OCI-LY1 (cell line): ENCODE measurements around the gene FMN1.

Experiments
- CTCF ChIP-seq: fragments of 200-600 bp; sonication (generic), shearing (Covaris generic); IDR thresholded peaks from 2 replicates; pipeline ENCODE4 v1.5.1; 2017; ENCODE audit warnings: mild to moderate bottlenecking, antibody characterized with exemption, low read length, moderate library complexity, mixed read lengths
- EZH2 ChIP-seq: fragments of 200-600 bp; sonication (generic), shearing (Covaris generic); IDR thresholded peaks from 2 replicates; pipeline ENCODE4 v1.8.0; 2017; ENCODE audit warnings: borderline replicate concordance, mixed run types, mild to moderate bottlenecking, antibody characterized with exemption, low read length, moderate library complexity, mixed read lengths

DNA sequence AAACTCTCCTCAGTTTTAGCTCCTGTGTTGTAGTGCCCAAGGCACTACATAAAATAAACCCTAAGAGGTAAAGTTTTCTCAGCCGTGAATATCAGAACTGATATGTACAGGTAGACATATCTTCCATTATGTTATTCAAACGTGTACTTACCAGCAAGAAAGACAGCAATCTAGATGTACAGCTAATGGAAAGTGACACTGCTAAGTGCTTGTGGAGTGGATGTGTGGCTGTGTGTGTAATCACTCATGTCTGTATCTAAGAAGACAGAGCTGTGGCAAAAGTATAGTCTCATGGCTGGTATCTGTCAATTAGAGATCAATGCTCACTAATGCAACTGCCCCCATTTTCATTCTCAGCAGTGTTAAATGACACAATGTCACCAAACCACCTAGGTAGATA is 101.3 kb downstream of the FMN1 start:
- TF ChIP-seq EZH2: no peak
- TF ChIP-seq CTCF: no peak
